Caco-2 (cell line): ENCODE data around the gene TBATA. TPM values are rescaled to one million over a fixed set of nuclear protein-coding genes. Genes with fewer than 3 reads are reported as not detected.

ENCODE experiments used
- BruUV-seq: library from RNA; stranded (reverse); fragments of 400-500 nt; replicated peaks from 2 replicates; lab custom pipeline; 2021; lab: Mats Ljungman, UMichigan
- CTCF ChIA-PET: fragments of 300-600 bp; sonication (Branson Sonifier 250); formaldehyde crosslinking; loops from one replicate; lab custom pipeline; 2022; ENCODE audit warnings: antibody characterized with exemption; lab: Charles Lee
- POLR2A ChIA-PET: fragments of 300-600 bp; sonication (Branson Sonifier 250); formaldehyde crosslinking; loops from one replicate; lab custom pipeline; 2022; ENCODE audit warnings: antibody characterized with exemption; lab: Charles Lee
- DNase-seq, 2 experiments: peaks; one replicate each; pipeline versions ENCODE4 v3.0.0 to v3.0.0-alpha.2; 2020 to 2022
- H3K27me3 ChIP-seq: replicated peaks from 2 replicates; pipeline ENCODE4 v1.6.0; 2011; ENCODE audit warnings: low read length; ENCODE audit not compliant: control insufficient read depth, insufficient read depth
- H3K36me3 ChIP-seq: 2 replicates; pipeline ENCODE4 v1.5.1; 2011; ENCODE audit warnings: low read length; ENCODE audit not compliant: control insufficient read depth, insufficient read depth
- H3K4me1 ChIP-seq: fragments of 250-450 bp; sonication (Bioruptor Pico); 2 replicates; pipeline ENCODE4 v1.5.1; 2020; ENCODE audit warnings: mild to moderate bottlenecking
- H3K4me3 ChIP-seq: 2 replicates; pipeline ENCODE4 v1.5.1; 2011; ENCODE audit warnings: low read depth, mild to moderate bottlenecking, control low read depth, low read length
- H3K9me3 ChIP-seq: fragments of 250-450 bp; sonication (Bioruptor Pico); 2 replicates; pipeline ENCODE4 v1.5.1; 2020; ENCODE audit warnings: mild to moderate bottlenecking, moderate library complexity
- H3K27ac Mint-ChIP-seq: one replicate; pipeline ENCODE4 v1.8.0; 2022; ENCODE audit warnings: mixed read lengths; ENCODE audit not compliant: unreplicated experiment
- H3K27me3 Mint-ChIP-seq: one replicate; pipeline ENCODE4 v1.8.0; 2022; ENCODE audit warnings: mixed read lengths; ENCODE audit not compliant: insufficient read depth, unreplicated experiment
- H3K36me3 Mint-ChIP-seq: one replicate; pipeline ENCODE4 v1.8.0; 2022; ENCODE audit warnings: mild to moderate bottlenecking, mixed read lengths; ENCODE audit not compliant: insufficient read depth, unreplicated experiment
- H3K4me1 Mint-ChIP-seq: one replicate; pipeline ENCODE4 v1.8.0; 2022; ENCODE audit warnings: low read depth, mixed read lengths; ENCODE audit not compliant: unreplicated experiment
- H3K4me3 Mint-ChIP-seq: one replicate; pipeline ENCODE4 v1.8.0; 2022; ENCODE audit warnings: mild to moderate bottlenecking, moderate library complexity, mixed read lengths; ENCODE audit not compliant: unreplicated experiment
- H3K9me3 Mint-ChIP-seq: one replicate; pipeline ENCODE4 v1.8.0; 2022; ENCODE audit warnings: mixed read lengths; ENCODE audit not compliant: unreplicated experiment
- CTCF ChIP-seq, 2 experiments: fragments of 200-600 bp in 1 of 2; IDR thresholded peaks; 1 replicate in 1 of 2; 2 replicates in 1 of 2; pipeline versions ENCODE4 v1.5.1 to v1.8.0; 2011 to 2022; ENCODE audit warnings: antibody characterized with exemption in 1 of 2, control low read depth in 1 of 2, inconsistent platforms in 1 of 2, low read depth in 1 of 2, low read length in 1 of 2, mild to moderate bottlenecking in 1 of 2, moderate library complexity in 1 of 2; ENCODE audit not compliant: insufficient read depth in 1 of 2, severe bottlenecking in 1 of 2, unreplicated experiment in 1 of 2
- intact Hi-C: fragments of 100-400 bp; cut with micrococcal nuclease; formaldehyde crosslinking; loops from one replicate; pipeline ENCODE4 v1.10.0; 2022; ENCODE audit not compliant: unreplicated experiment
- total RNA-seq: library from RNA; stranded (reverse); gene quantifications from 2 replicates; pipeline ENCODE4 v1.2.3, GENCODE V29; 2022

The TBATA gene
- total RNA-seq, 1 experiment from 2014 or later, result not detected

DNA sequence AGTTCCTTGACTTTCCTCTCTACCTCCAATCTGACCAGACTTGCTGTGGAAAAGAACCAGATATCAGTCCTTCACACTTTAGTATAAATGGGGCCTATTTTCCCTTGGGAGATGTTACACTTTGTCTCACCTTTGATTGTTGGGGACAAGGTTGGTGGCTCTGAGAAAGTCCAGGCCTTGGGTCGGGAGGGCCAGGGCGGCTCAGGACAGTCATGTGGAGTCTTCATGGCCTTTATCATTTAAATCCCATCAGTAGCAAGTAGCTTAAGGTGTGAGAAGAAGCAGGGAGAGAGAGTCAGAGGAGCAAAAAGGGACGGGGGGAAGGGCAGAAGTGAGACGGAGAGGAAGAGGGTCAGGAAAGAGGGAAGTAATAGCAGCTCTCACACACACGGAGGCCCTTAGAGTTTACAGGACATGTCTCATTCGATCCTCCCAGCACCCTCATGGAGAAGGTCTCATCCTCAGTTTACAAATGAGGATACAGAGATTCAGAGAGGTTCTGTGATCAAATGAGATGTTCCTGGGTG is 40.5 kb downstream of the TBATA start:
- POLR2A ChIA-PET, result no interaction called here
- no peak overlapping the region for H3K27ac Mint-ChIP-seq
- H3K27me3 Mint-ChIP-seq, result no peaks in the 10 kb centered on the region

DNA sequence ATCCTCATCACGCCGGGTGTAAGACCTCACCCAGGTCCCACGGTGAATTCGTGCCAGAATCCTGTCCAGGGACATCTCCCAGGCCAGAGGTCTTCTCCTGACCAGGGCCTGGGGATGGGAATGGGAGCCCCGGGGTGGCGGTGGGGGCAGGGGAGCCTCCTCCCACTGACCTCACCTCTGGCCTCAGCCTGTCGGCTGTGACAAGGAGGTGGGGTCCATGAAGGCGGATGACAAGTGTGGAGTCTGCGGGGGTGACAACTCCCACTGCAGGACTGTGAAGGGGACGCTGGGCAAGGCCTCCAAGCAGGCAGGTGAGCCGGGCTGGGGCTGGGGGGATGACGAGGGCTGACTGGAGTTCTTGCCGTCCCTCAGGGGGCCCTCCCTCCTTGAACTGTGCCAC is 41.3 kb downstream of the TBATA start:
- Histone ChIP-seq H3K4me3 (no peak overlapping the region), H3K4me1 (peaks cover 7% of the 10 kb centered on the region; the same call in 1 of the 2 replicates), H3K36me3 (no peaks in the 10 kb centered on the region), H3K27me3 (no peaks in the 10 kb centered on the region), H3K9me3 (peaks cover 6% of the 10 kb centered on the region; the same call in 1 of the 2 replicates)
- TF ChIP-seq CTCF (IDR thresholded peaks at IDR 0.05; ENCODE audit: insufficient read depth in 1 of 2, low read depth in 1 of 2, low read length in 1 of 2, severe bottlenecking in 1 of 2, unreplicated experiment in 1 of 2), result no peak
- BruUV-seq, result no TSS peak
- no peak for DNase-seq
- H3K9me3 Mint-ChIP-seq, result peaks cover 11% of the 10 kb centered on the region
- H3K4me3 Mint-ChIP-seq, result no peak overlapping the region
- no peak overlapping the region for H3K27ac Mint-ChIP-seq
- CTCF ChIA-PET, result no interaction called here
- POLR2A ChIA-PET, result no interaction called here
- no peaks in the 10 kb centered on the region for H3K4me1 Mint-ChIP-seq
- no peaks in the 10 kb centered on the region for H3K27me3 Mint-ChIP-seq
- H3K36me3 Mint-ChIP-seq, result no peaks in the 10 kb centered on the region
- intact Hi-C loops, result no loop called here

More for the DNA sequence above, 40.5 kb downstream of the TBATA start:
- CTCF ChIA-PET, result no interaction called here
- intact Hi-C loops, result no loop called here
- H3K4me1 Mint-ChIP-seq, result no peaks in the 10 kb centered on the region
- H3K9me3 Mint-ChIP-seq, result peaks cover 11% of the 10 kb centered on the region
- Histone ChIP-seq H3K36me3 (no peaks in the 10 kb centered on the region), H3K4me1 (peaks cover 7% of the 10 kb centered on the region; the same call in 1 of the 2 replicates), H3K9me3 (peaks cover 6% of the 10 kb centered on the region; the same call in 1 of the 2 replicates), H3K4me3 (no peak overlapping the region), H3K27me3 (no peaks in the 10 kb centered on the region)
- TF ChIP-seq CTCF (IDR thresholded peaks at IDR 0.05; ENCODE audit: insufficient read depth in 1 of 2, low read depth in 1 of 2, low read length in 1 of 2, severe bottlenecking in 1 of 2, unreplicated experiment in 1 of 2), result no peak
- no peak overlapping the region for H3K4me3 Mint-ChIP-seq
- no TSS peak for BruUV-seq
- H3K36me3 Mint-ChIP-seq, result no peaks in the 10 kb centered on the region
- DNase-seq, result no peak

- no peak overlapping the region for H3K4me3 Mint-ChIP-seq
- H3K36me3 Mint-ChIP-seq, result no peaks in the 10 kb centered on the region
- H3K4me1 ChIP-seq, result peaks cover 7% of the 10 kb centered on the region; the same call in 1 of the 2 replicates
- no peaks in the 10 kb centered on the region for H3K4me1 Mint-ChIP-seq
- no peaks in the 10 kb centered on the region for H3K36me3 ChIP-seq
- H3K27me3 Mint-ChIP-seq, result no peaks in the 10 kb centered on the region
- intact Hi-C loops, result no loop called here
- no peak overlapping the region for H3K27ac Mint-ChIP-seq
- POLR2A ChIA-PET, result no interaction called here
- CTCF ChIA-PET, result no interaction called here
- peaks cover 6% of the 10 kb centered on the region; the same call in 1 of the 2 replicates for H3K9me3 ChIP-seq
- no peaks in the 10 kb centered on the region for H3K27me3 ChIP-seq
- no peak for DNase-seq
- BruUV-seq, result no TSS peak
- no peak for TF ChIP-seq CTCF (IDR thresholded peaks at IDR 0.05; ENCODE audit: insufficient read depth in 1 of 2, low read depth in 1 of 2, low read length in 1 of 2, severe bottlenecking in 1 of 2, unreplicated experiment in 1 of 2)
- H3K4me3 ChIP-seq, result no peak overlapping the region
- peaks cover 11% of the 10 kb centered on the region for H3K9me3 Mint-ChIP-seq
These were observed 41.8 kb downstream of the TBATA start for GRCh38 chr10:70743430-70743788.
